Measurements from ENCODE around the gene MDP1. TPM values are rescaled to one million over a fixed set of nuclear protein-coding genes. Genes with fewer than 3 reads are reported as not detected.
A peak's percentile ranks its signal among the peaks of the same experiment; 100 is the strongest.

The MDP1 gene
- total RNA-seq, 2 experiments from 2014 or later: 19.4 to 20.9 TPM

GRCh38 chr14:24177041-24177825 lies 38.6 kb downstream of the MDP1 start:
- Mint-ChIP-seq H3K36me3 (peaks cover 8% of the 10 kb centered on the region), H3K4me3 (no peak overlapping the region), H3K4me1 (peaks cover 8% of the 10 kb centered on the region), H3K9me3 (no peaks in the 10 kb centered on the region), H3K27me3 (no peaks in the 10 kb centered on the region), H3K27ac (peak overlapping the region; percentile 6)
- DNase-seq: no peak

DNA sequence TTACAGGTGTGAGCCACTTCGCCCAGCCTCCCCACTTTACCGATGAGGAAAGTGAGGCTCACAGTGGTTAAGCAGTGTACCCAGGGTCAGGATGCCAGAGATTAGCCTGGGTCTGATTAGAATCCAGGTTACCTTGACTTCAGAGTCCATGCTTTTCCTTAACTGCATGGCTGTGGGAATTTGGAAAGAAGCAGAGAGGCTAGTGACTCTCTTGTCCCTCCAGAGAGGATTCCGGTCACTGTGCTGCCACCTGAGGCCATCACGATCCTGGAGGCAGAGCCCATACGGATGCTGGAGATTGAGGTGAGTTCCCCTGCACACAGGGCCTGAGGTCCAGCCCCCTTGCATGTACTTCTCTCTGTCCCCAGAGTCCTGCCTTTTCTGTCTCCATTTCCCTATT lies 39.3 kb downstream of the MDP1 start:
- no peak for DNase-seq
- H3K36me3 Mint-ChIP-seq: peaks cover 10% of the 10 kb centered on the region
- no peaks in the 10 kb centered on the region for H3K27me3 Mint-ChIP-seq
- H3K9me3 Mint-ChIP-seq: no peaks in the 10 kb centered on the region
- H3K4me3 Mint-ChIP-seq: no peak overlapping the region
- H3K4me1 Mint-ChIP-seq: peaks cover 11% of the 10 kb centered on the region
- no peak overlapping the region for H3K27ac Mint-ChIP-seq

- no peak for DNase-seq
- Mint-ChIP-seq H3K27ac (peak overlapping the region; percentile 25), H3K27me3 (no peaks in the 10 kb centered on the region), H3K4me3 (peak overlapping the region; percentile 78), H3K4me1 (peaks cover 18% of the 10 kb centered on the region), H3K9me3 (no peaks in the 10 kb centered on the region), H3K36me3 (peaks cover 23% of the 10 kb centered on the region)
Observed at GRCh38 chr14:24172871-24173281, 43.0 kb downstream of the MDP1 start.

- H3K36me3 Mint-ChIP-seq: peaks cover 26% of the 10 kb centered on the region
- no peaks in the 10 kb centered on the region for H3K27me3 Mint-ChIP-seq
- H3K9me3 Mint-ChIP-seq: no peaks in the 10 kb centered on the region
- H3K4me3 Mint-ChIP-seq: peak overlapping the region; percentile 78
- peaks cover 18% of the 10 kb centered on the region for H3K4me1 Mint-ChIP-seq
- peak overlapping the region; percentile 54 for H3K27ac Mint-ChIP-seq
- no peak for DNase-seq
Observed at GRCh38 chr14:24172261-24172860, 43.5 kb downstream of the MDP1 start.

- peak within 1 kb of the TSS; percentile 83 for H3K27ac Mint-ChIP-seq
- peaks cover 22% of the 10 kb centered on the region for H3K4me1 Mint-ChIP-seq
- DNase-seq: peak; percentile 83
- peaks cover 31% of the 10 kb centered on the region for H3K36me3 Mint-ChIP-seq
- no peaks in the 10 kb centered on the region for H3K27me3 Mint-ChIP-seq
- H3K4me3 Mint-ChIP-seq: peak within 1 kb of the TSS; percentile 78
- no peaks in the 10 kb centered on the region for H3K9me3 Mint-ChIP-seq
Observed at GRCh38 chr14:24171422-24172260, 44.2 kb downstream of the MDP1 start, which contains the start of gene REC8. Gene REC8 (plus strand): TSS chr14:24172080. CDS start chr14:24172553, 473 bp downstream.

- Mint-ChIP-seq H3K36me3 (peaks cover 49% of the 10 kb centered on the region), H3K27ac (peak overlapping the region; percentile 44), H3K27me3 (no peaks in the 10 kb centered on the region), H3K4me1 (peaks cover 36% of the 10 kb centered on the region), H3K9me3 (no peaks in the 10 kb centered on the region), H3K4me3 (no peak overlapping the region)
- no peak for DNase-seq
Observed at GRCh38 chr14:24167469-24168114, 48.3 kb downstream of the MDP1 start.

DNA sequence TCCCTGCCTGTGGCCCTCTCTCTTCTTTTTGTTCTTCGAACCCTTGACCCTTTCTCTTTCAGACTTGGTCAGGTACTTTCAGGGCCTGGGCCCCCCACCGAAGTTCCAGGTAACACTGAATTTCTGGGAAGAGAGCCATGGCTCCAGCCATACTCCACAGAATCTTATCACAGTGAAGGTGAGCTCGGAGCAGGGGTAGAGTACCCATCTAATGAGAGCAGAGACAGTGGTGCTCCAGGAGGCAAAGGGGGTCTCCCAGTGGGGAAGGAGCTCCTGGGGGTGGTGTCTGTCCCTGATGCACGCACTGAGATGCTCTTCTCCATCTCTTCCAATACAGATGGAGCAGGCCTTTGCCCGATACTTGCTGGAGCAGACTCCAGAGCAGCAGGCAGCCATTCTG lies 50.1 kb downstream of the MDP1 start:
- H3K4me3 Mint-ChIP-seq: no peak overlapping the region
- H3K9me3 Mint-ChIP-seq: no peaks in the 10 kb centered on the region
- no peak for DNase-seq
- no peak overlapping the region for H3K27ac Mint-ChIP-seq
- peaks cover 6% of the 10 kb centered on the region for H3K27me3 Mint-ChIP-seq
- peaks cover 38% of the 10 kb centered on the region for H3K4me1 Mint-ChIP-seq
- peaks cover 55% of the 10 kb centered on the region for H3K36me3 Mint-ChIP-seq

DNA sequence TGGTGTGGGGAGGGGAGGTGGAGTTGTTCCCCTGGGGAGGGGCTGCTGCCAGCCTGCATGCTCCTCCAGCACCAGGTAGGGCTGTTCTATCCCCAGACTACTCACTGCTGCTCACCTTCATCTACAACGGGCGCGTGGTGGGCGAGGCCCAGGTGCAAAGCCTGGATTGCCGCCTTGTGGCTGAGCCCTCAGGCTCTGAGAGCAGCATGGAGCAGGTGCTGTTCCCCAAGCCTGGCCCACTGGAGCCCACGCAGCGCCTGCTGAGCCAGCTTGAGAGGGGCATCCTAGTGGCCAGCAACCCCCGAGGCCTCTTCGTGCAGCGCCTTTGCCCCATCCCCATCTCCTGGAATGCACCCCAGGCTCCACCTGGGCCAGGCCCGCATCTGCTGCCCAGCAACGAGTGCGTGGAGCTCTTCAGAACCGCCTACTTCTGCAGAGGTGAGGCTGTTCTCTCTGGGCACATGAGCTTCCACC lies 51.3 kb downstream of the MDP1 start:
- H3K4me3 Mint-ChIP-seq: no peak overlapping the region
- peak overlapping the region; percentile 70 for H3K27ac Mint-ChIP-seq
- H3K9me3 Mint-ChIP-seq: no peaks in the 10 kb centered on the region
- peaks cover 47% of the 10 kb centered on the region for H3K4me1 Mint-ChIP-seq
- peaks cover 51% of the 10 kb centered on the region for H3K36me3 Mint-ChIP-seq
- DNase-seq: no peak
- peaks cover 6% of the 10 kb centered on the region for H3K27me3 Mint-ChIP-seq

Other genes with a start within 250 kb of the MDP1 start
- 10 to 100 TPM; 18.1 to 20.8 TPM for gene DHRS4L2, start 227.1 kb downstream of the MDP1 start, total RNA-seq
- under 1 TPM; 0.43 to 0.56 TPM for gene CARMIL3, start 164.1 kb downstream of the MDP1 start, total RNA-seq
- gene CPNE6, start 144.5 kb downstream of the MDP1 start, total RNA-seq: not detected
- 100 to 1,000 TPM; 110 TPM for gene PCK2, start 121.8 kb downstream of the MDP1 start, total RNA-seq
- 10 to 100 TPM; 56.0 to 56.7 TPM for gene DCAF11, start 101.3 kb downstream of the MDP1 start, total RNA-seq
- gene NRL, start 101.1 kb downstream of the MDP1 start, total RNA-seq: 1 to 10 TPM; 1.8 to 2.6 TPM
- gene FITM1, start 85.4 kb downstream of the MDP1 start, total RNA-seq: under 1 TPM in 1 of 2 experiments, not detected in 1; 0.29 TPM
- 100 to 1,000 TPM; 476 to 479 TPM for gene PSME1, start 79.9 kb downstream of the MDP1 start, total RNA-seq
- 10 to 100 TPM; 39.1 to 40.1 TPM for gene EMC9, start 74.5 kb downstream of the MDP1 start, total RNA-seq
- 100 to 1,000 TPM; 541 to 558 TPM for gene PSME2, start 69.5 kb downstream of the MDP1 start, total RNA-seq
- gene RNF31, start 68.6 kb downstream of the MDP1 start, total RNA-seq: 10 to 100 TPM; 82.2 to 86.5 TPM
- 100 to 1,000 TPM; 133 to 136 TPM for gene IRF9, start 54.8 kb downstream of the MDP1 start, total RNA-seq
- gene REC8, start 44.0 kb downstream of the MDP1 start, total RNA-seq: 10 to 100 TPM; 28.9 to 29.2 TPM
- 100 to 1,000 TPM; 152 to 161 TPM for gene IPO4, start 27.2 kb downstream of the MDP1 start, total RNA-seq
- 10 to 100 TPM; 20.7 to 22.5 TPM for gene TM9SF1, start 20.6 kb downstream of the MDP1 start, total RNA-seq
- not detected for gene TSSK4, start 10.4 kb downstream of the MDP1 start, total RNA-seq
- gene CHMP4A, start 2.6 kb downstream of the MDP1 start, total RNA-seq: 10 to 100 TPM; 54.4 to 58.9 TPM
- gene NEDD8, start 16.3 kb upstream of the MDP1 start, total RNA-seq: 100 to 1,000 TPM; 194 to 201 TPM
- gene GMPR2, start 16.9 kb upstream of the MDP1 start, total RNA-seq: 10 to 100 TPM; 44.5 to 48.4 TPM
- gene TINF2, start 26.6 kb upstream of the MDP1 start, total RNA-seq: 10 to 100 TPM; 68.2 to 71.1 TPM
- 1 to 10 TPM; 2.6 to 3.3 TPM for gene TGM1, start 47.1 kb upstream of the MDP1 start, total RNA-seq
- gene RABGGTA, start 55.5 kb upstream of the MDP1 start, total RNA-seq: 10 to 100 TPM; 34.5 to 36.1 TPM
- 1 to 10 TPM; 7.4 to 8.6 TPM for gene DHRS1, start 83.7 kb upstream of the MDP1 start, total RNA-seq
- gene NOP9, start 83.8 kb upstream of the MDP1 start, total RNA-seq: 10 to 100 TPM; 40.9 to 45.0 TPM
- 1 to 10 TPM; 6.0 to 6.7 TPM for gene CIDEB, start 91.9 kb upstream of the MDP1 start, total RNA-seq
- 10 to 100 TPM; 11.5 TPM for gene LTB4R2, start 94.1 kb upstream of the MDP1 start, total RNA-seq
- 10 to 100 TPM in 1 of 2 experiments, 1 to 10 TPM in 1; 9.3 to 10.3 TPM for gene LTB4R, start 95.4 kb upstream of the MDP1 start, total RNA-seq
- gene ADCY4, start 119.0 kb upstream of the MDP1 start, total RNA-seq: 1 to 10 TPM in 1 of 2 experiments, under 1 TPM in 1; 0.70 to 1.0 TPM
- 1 to 10 TPM; 5.4 to 6.3 TPM for gene RIPK3, start 123.9 kb upstream of the MDP1 start, total RNA-seq
- gene NFATC4, start 152.1 kb upstream of the MDP1 start, total RNA-seq: 1 to 10 TPM in 1 of 2 experiments, under 1 TPM in 1; 0.54 to 1.1 TPM
- gene NYNRIN, start 182.9 kb upstream of the MDP1 start, total RNA-seq: under 1 TPM; 0.08 to 0.10 TPM
- 1 to 10 TPM; 5.5 to 6.4 TPM for gene CBLN3, start 213.6 kb upstream of the MDP1 start, total RNA-seq
- 10 to 100 TPM; 47.3 to 48.7 TPM for gene KHNYN, start 213.9 kb upstream of the MDP1 start, total RNA-seq
- 10 to 100 TPM; 57.8 to 59.0 TPM for gene SDR39U1, start 226.7 kb upstream of the MDP1 start, total RNA-seq

Data from activated naive CD8-positive, alpha-beta T cell treated with anti-CD3 and anti-CD28 coated beads for 36 hours (primary cell).